ENCODE measurements around the gene MLF2.
"Not testable (repeated sequence)": the region's sequence is repeated elsewhere in the genome, so short reads cannot be mapped to it uniquely, and the experiment has no call there.

MLF2 gene

DNA sequence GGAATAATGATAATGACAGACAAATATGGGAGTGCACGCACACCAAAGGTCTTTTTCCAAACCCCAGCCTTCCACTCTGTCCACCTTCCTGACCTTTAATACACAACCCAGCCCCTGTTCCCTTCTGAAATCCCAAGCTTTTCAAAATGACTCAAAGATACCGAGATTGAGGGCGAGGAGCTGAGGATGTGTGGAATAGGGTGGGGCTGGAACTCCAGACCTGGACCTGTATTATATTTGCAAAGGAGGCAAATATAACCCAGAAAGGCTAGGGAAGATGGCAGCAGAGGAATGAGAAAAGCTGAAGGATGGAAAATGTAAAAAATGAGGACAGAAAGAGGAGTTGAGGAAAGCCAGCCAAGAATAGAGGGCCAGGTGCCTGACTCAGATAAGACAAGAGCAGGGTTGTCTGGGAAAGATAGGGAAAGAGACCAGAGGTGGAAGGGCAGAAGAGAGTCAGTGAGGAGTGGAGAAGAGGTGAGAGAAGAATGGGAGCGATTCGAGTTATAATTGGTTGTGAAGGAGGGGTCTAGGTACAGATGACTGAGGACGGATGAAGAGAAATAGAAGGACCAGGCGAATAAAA, 12.2 kb upstream of the MLF2 start:
- DNase-seq (ENCODE audit: low read depth in 2 of 2) = no peak

DNA sequence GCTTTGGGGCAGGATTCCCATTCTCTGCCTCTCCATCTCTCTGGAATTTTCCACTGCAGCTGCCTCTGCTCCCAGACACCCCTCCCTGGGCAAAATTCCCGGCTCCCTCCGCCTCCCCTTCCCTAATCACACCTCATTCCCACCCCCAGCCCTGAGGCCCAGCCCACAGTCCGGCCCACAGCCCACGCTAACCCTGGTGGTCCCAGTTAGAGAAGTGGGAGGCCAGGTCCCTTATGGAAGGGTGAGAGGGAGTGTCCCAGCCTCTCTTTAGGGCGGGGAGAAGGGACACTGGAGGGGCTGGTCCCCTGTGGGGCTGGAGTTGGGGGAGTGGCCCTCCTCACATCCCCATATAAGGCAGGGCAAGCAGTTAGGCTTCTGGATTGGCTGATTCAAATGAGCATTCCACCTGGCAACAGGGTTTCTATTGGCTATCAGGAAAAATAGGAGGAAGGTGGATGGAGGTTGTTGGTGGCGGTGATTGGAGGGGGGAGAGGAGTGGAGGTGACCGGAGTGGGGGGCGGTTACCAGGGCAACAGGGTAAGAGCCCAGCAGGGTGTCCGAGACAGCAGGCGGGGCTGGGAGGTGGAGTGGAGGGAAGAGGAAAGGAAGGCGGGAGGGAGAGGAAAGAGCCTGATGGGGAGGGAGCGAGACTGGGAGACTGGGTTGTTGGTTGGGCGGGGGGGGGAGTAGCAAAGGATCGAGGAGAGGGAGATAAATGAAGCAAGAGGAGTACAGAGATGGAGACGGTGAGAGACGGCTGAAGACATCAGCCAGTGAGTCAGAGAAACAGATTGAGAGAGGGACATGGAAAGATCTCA, 11.3 kb upstream of the MLF2 start:
- peak; percentile 100 for DNase-seq (ENCODE audit: low read depth in 2 of 2)

DNA sequence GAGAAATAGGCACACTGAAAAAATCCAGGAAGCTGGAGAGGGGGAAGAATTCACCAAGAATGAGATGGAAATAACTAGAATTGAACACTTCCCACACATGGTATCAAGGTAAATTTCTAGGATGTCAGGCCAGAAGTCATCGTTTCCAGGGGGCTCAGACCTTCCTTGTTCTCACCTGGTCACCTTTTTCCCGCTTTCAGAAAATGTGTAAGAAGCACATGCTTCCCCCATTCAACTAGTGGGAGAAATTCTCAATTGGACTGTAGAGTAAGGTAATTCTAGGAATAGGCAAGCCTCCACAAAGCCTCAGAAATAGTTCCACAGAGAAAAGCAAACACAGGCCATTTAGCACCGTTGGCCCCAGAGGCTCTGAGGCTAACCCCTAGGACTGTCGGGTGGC, 10.4 kb upstream of the MLF2 start:
- no peak for DNase-seq (ENCODE audit: low read depth in 2 of 2)

DNA sequence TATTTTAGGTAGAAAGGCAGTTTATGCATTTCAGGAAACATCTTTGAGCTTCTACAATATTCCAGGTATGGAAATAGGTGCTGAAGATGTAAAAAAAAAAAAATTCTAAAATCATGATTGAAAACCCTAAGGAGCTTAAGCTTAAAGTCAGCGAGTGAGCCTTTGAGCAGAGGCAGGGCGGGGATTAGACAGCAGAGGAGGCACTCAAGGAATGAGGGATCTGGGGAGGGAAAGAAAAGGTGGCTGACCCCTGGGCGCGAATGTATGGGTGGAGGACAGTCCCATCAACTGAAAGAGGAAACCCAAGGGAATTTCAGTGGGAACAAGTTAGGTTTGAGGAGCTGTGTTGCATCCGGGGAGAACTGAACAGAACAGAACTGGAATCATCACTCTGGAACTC, 6.8 kb upstream of the MLF2 start:
- no peak for DNase-seq (ENCODE audit: low read depth in 2 of 2)

DNA sequence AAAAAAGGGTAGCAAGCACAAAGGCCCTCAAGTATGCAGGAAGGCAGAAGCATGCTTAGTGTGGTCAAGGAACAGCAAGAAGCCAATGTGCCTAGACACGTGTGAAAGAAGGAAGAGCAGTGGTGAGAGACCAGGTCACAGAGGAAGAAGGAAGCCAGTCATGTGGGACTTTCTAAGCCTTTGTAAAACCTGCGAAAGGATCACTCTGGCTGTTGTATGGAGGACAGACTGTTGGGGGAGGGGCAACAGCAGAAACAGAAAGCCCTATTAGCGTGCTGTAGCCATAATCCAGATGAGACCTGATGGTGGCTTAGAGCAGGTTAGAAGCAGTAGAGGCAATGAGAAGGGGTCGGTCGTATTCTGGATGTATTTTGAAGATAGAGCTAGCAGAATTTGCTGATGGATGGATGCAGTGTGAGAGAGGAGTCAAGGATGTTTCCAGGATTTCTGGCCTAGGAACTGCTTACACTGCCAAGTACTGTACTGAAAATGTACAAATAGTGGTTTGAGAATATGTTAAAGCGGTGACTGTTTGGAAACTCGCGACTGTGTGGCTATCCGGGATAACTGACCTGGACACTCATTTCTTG, 5.7 kb upstream of the MLF2 start:
- DNase-seq (ENCODE audit: low read depth in 2 of 2) = no peak

DNA sequence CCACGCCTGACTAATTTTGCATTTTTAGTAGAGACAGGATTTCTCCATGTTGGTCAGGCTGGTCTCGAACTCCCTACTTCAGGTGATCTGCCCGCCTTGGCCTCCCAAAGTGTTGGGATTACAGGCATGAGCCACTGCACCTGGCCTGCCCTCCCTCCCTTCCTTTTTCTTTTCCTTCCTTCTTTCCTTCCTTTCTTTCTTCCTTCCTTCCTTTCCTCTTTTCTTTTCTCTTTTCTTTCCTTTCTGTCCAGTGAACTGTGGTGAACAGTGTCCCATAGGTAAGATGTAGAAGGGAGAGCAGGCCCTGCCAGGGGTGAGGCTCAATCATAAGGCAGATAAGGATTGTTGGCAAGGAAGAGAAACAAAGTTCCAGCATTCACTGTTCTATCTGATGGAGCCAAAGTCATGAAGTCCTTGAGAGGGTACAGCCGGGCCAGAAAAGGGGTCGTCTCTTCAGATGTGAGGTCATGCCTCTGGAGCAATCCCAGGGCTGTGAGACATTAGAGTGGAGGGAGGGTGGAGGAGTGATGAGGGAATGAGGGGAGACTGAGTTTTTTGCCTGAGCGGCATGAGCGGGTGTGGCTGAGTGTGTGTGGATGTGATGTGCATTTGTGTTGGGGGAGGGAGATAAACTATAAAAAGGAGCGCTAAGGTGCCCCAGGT, 4.2 kb upstream of the MLF2 start:
- DNase-seq (ENCODE audit: low read depth in 2 of 2) = no peak

DNA sequence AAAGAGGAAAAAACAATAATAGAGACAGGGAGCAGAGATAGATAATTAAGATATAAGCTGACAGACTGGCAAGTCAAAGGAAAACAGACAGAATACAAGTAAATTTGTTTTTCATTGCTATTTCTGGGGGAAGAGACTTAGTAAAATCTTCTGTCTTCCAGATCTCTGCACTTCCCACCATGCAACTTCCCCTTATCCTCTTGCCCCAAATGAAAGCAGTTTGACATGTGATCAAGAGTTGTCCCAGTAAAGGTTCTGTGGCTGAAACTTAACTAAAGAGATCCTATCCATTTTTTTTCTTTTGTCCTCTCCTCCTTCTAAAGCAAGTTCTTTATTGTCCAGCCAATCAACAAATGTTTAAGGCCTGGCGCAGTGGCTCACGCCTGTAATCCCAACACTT, 1.5 kb upstream of the MLF2 start:
- no peak for DNase-seq (ENCODE audit: low read depth in 2 of 2)

DNA sequence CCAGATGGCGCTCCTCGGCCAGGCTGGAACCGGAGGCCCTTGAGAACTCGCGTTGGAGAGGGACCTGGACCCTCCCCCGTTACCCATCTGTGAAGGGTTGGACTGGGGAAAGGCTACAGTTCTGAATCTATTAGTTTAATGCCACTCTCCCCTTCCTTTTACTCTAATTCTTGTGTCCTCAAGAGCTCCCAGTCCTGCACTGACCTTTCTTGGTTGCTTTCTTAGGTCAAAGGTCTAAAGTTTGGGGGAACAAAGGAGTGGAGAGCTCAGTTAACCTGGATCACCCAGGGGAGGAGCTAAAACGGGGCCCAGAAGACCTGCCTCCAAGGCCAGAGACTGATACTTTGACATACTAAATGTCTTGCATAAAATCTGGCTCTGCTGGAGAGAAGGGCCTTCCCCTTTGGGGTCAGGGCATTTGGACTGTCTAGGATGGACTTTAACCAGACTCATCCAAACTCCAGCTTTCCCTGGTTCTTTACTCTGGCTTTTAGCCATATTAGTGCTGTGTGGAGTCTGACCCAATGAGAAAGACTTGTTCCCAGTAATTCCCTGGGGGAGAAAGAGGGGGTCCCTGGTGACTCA, 923 bp upstream of the MLF2 start:
- no peak for DNase-seq (ENCODE audit: low read depth in 2 of 2)

DNA sequence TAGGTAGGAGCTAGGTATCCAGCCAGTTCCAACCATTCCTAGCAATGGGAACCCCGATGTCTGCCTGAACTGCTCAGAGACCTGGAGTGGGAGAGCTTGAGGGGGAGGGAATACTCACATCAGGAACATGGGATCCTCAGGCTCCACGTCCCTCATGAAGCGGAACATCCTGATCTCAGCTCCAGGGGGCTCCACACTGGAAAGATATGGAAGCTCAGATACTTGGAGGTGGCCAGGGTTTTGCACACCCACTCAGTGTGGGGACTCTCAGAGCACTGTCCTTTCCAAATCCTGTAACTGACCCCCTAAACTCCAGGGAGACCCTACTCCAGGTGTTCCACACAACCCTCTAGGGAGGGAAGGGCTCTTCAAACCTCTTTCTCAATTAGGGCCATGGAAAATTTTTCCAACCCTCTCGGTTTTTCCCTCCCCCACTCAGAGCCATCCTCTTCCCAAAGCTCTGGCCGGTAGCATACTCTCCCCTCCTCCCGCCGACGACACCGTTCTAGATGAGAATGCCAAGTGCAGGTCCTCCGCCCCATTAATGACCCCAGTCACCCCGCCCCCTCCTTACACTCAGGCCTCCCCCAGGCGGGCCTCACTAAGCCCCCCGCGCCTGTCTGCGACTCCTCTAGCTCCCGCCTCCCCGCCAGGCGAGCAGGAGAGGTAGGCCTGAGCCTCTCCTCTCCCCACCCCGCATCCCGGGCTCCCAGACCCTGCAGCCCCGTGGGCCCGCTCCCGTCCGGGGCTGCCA, 597 bp downstream of the MLF2 start:
- peak; percentile 26 to 32 for DNase-seq (ENCODE audit: low read depth in 2 of 2)

DNA sequence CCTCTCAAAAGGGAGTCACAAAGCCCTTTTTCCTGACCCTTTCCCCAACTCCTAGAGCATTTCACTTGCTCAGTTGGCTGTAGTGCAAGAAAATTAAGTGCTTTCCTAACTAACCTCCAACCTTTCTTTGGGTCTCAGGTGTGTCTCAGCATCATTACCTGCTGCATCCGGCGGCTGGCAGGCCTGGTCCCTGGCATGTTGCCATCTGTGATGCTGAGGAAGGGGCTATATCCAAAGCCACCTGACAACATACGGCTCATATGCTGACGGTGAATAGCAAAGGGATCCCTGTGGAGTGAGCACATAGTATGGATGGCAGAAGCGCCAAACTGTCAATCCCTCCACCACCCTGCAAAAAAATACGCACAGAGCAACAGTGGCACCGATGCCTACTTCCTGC, 1.2 kb downstream of the MLF2 start:
- no peak for DNase-seq (ENCODE audit: low read depth in 2 of 2)

DNA sequence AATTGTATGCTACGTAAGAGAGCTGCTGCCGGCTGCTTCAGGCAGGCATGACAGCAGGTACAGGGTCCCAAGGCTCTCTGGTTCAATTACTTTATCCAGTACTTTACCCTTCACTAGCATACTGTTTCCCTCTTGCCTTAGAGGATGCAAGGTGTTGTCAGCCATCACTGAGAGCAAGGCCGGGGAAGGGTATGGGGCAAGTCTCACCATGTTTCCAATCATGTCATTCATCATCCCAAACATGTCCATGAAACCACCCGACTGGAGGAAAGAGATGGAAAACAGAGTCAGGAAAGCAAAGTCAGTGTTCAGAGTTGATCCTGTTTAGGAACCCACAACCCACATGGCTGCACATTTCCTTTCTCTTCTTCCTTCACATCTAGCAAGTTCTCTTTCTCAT, 2.4 kb downstream of the MLF2 start:
- no peak for DNase-seq (ENCODE audit: low read depth in 2 of 2)

DNA sequence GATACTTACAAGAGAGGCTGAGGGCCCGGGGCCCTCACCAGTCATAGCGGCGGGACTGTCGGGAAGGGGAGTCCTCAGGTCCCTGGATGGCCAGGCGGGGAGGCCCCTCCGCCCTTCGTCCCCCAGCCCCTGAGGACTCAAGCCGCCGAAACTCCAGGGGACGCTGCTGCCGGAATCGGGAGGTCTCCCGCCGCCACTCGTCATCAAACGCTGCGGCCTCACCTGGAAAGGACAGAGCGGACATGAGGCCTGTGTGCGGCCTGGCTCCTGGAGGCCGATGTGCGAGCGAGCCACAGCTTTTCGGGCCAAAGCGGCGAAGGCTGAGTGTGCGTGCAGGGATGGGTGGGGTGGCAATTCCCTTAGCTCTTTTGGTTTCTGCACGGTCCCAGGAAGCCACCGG, 4.2 kb downstream of the MLF2 start:
- DNase-seq (ENCODE audit: low read depth in 2 of 2) = no peak

DNA sequence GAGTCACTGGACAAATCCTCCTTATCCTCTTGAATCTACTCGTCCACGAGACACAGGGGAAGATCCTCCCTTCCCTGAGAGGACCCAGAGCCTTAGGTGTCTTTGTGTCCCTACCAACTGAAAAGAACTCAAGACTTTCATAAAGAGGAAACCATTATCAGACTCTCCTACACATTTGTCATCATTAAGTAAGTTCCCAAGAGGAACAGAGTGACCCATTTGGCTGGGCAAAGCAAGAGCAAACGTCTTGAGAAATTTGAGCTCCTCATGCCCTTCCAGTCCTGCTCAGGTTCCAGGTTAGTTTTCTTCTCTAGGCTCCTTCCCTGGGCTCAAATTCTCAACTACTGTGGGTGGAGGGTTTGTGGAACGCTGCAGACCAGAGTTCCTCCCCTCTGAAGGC, 5.7 kb downstream of the MLF2 start:
- no peak for DNase-seq (ENCODE audit: low read depth in 2 of 2)

DNA sequence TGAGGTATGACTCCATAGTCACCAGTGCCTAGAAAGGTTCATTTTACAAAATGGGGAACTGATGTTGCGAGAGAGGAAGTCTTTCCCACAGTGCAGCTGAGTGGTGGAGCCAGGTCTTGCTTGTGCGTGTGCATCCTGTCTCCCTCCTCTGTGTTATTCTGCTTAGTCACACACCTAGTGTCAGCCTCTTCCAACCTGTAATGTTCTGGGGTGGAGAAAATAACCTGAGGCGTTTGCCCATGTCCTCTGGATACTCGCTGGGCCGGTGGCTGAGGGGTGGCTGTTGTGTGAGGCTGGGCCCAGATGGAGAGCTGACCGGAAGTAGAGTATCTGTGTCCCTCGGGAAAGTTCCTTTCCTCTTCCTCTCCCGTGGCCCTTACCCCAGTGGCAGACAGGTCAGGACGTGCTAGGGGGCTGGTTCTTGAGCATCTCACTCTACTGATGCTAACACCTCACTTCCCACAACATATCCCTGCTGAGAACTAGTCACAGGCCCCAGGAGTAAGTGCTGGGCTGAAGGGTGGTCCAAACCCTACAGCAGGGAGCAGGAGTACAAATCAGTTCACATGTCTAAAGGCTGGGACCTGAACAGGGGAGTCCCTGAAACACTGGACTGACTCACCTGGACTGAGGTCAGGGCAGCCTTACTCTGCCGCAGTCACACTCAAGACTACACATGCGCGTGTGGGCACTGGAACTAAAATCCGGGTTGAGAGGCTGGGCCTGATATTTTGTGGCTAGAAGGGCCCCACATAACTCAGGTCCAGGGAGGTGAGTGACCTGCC, 7.0 kb downstream of the MLF2 start:
- DNase-seq (ENCODE audit: low read depth in 2 of 2) = no peak

DNA sequence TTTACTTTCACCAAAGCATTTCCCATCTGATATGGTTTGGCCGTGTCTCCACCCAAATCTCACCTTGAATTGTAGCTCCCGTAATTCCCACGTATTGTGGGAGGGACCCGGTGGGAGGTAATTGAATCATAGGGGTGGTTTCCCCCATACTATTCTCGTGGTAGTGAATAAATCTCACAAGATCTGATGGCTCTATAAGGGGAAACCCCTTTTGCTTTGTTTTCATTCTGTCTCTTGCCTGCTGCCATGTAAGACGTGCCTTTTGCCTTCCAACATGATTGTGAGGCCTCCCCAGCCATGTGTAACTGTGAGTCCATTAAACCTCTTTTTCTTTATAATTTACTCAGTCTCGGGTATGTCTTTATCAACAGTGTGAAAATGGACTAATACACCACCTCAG, 9.6 kb downstream of the MLF2 start:
- DNase-seq (ENCODE audit: low read depth in 2 of 2) = not testable (repeated sequence)

DNA sequence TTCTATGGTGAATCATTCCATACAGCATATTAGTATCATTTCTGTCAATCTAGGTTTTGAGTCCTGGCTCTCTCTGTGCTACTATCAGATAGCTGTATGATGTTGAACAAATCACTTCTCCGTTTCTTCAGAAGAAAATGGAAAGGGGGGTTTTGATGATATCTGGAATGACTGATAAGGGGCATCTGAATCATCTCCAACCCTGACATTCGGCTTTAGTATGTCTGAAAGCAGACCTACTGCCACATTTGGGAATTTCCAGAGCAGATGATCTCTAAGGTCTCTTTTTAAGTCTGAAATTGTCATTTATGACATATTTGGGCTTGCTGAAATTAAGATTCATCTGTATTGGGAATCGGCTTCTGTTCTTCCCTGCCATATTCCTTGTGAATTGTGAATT, 10.1 kb downstream of the MLF2 start:
- no peak for DNase-seq (ENCODE audit: low read depth in 2 of 2)

DNA sequence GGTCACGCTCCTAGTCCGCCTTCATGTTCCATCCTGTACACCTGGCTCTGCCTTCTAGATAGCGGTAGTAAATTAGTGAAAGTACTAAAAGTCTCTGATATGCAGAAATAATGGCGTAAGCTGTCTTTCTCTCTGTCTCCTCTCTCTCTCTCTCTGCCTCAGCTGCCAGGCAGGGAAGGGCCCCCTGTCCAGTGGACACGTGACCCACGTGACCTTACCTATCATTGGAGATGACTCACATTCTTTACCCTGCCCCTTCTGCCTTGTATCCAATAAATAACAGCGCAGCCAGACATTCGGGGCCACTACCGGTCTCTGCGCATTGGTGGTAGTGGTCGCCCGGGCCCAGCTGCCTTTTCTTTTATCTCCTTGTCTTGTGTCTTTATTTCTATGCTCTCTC, 10.9 kb downstream of the MLF2 start:
- DNase-seq (ENCODE audit: low read depth in 2 of 2) = not testable (repeated sequence)

DNA sequence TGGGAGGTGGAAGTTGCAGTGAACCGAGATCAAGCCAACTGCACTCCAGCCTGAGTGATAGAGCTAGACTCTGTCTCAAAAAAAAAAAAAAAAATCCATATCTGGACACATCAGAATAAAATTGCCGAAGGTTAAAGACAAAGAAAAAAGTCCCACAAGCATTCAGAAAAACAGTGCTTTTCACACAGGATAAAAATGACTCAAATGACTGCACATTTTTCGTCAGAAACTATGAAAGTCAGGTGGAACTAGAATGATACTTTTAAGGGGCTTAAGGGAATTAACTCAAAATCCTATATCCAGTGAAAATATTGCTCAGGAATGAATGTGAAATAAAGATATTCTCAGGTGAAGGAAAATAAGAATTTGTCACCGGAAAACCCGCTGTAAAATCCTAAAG, 16.2 kb downstream of the MLF2 start:
- no peak for DNase-seq (ENCODE audit: low read depth in 2 of 2)

DNA sequence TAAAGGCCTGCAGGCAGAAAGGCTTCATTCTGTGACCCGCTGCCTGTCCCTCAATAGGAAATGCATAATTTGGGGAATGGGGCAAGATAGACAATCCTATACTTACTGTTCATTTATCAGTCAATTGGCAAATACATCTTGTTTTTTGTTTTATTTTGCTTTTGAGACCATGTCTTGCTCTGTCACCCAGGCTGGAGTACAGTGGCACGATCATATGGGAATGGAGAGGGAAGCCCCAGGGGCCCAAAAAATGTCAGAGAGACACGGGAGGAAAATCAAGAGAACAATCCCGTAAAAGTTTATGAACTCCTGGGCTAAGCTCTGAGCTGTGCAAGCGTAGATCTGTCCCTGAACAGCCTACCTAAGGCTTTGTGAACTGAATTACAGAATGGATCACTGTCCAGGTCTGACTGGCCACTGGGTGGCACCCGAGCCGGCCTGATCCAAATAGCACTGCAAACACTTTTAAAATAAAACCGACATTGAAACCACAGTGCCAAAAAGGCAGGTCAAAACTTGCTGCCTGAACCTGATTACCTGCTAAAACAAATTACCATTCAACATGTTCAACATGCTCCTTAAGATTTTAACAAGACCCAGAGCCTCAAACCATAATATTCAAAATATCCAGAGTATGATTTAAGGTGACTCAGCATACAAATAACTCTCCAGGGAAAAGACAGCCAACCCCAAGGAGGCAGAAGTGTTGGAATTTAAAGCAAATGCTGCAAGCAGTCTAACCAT, 17.3 kb downstream of the MLF2 start:
- DNase-seq (ENCODE audit: low read depth in 2 of 2) = peak; percentile 40 to 49
